ENCODE measurements around the gene TCOF1.

TCOF1 gene

GRCh38 chr5:150391986-150392385 is 34.5 kb downstream of the TCOF1 start:
- no peak for DNase-seq

GRCh38 chr5:150392680-150393079 is 35.2 kb downstream of the TCOF1 start:
- no peak for DNase-seq

GRCh38 chr5:150393096-150393645 is 35.7 kb downstream of the TCOF1 start:
- no peak for DNase-seq

- DNase-seq = no peak
These were observed 36.6 kb downstream of the TCOF1 start for GRCh38 chr5:150394131-150394530.

- DNase-seq = no peak
These were observed 37.6 kb downstream of the TCOF1 start for GRCh38 chr5:150394912-150395687.

- DNase-seq = no peak
These were observed 38.1 kb downstream of the TCOF1 start for GRCh38 chr5:150395688-150395975.

GRCh38 chr5:150396267-150396666 is 38.8 kb downstream of the TCOF1 start:
- no peak for DNase-seq

- DNase-seq = no peak
These were observed 39.8 kb downstream of the TCOF1 start for GRCh38 chr5:150397146-150397781.

- DNase-seq = no peak
These were observed 40.6 kb downstream of the TCOF1 start for GRCh38 chr5:150397782-150398721.

- no peak for DNase-seq
These were observed 41.4 kb downstream of the TCOF1 start for GRCh38 chr5:150398722-150399523.

- no peak for DNase-seq
These were observed 42.2 kb downstream of the TCOF1 start for GRCh38 chr5:150399524-150400211.

GRCh38 chr5:150400316-150401075 is 43.0 kb downstream of the TCOF1 start:
- no peak for DNase-seq

GRCh38 chr5:150401076-150401375 is 43.5 kb downstream of the TCOF1 start:
- no peak for DNase-seq

GRCh38 chr5:150401376-150402228 is 44.1 kb downstream of the TCOF1 start:
- DNase-seq = no peak

- no peak for DNase-seq
These were observed 44.8 kb downstream of the TCOF1 start for GRCh38 chr5:150402229-150402773.

- DNase-seq = no peak
These were observed 45.4 kb downstream of the TCOF1 start for GRCh38 chr5:150402901-150403342.

- no peak for DNase-seq
These were observed 46.6 kb downstream of the TCOF1 start for GRCh38 chr5:150404121-150404520.

- DNase-seq = no peak
These were observed 47.0 kb downstream of the TCOF1 start for GRCh38 chr5:150404535-150404934.

GRCh38 chr5:150404941-150405816 is 47.7 kb downstream of the TCOF1 start:
- DNase-seq = no peak

All from DMS153 (cell line).